Astrocyte (in vitro differentiated cells and primary cell): ENCODE results near the gene SEMA3A. TPM values are rescaled to one million over a fixed set of nuclear protein-coding genes. Genes with fewer than 3 reads are reported as not detected.

ENCODE experiments used
- DNase-seq: peaks from one replicate; pipeline ENCODE4 v3.0.0-alpha.2; 2010; ENCODE audit warnings: low read depth
- FAIRE-seq: peaks from 2 replicates; lab custom pipeline; 2011; peaks lifted over from hg19 to GRCh38; lab: Jason Lieb, UNC
- H2AFZ ChIP-seq: 2 replicates; pipeline ENCODE4 v1.6.0; 2012; ENCODE audit warnings: low read depth, low read length, inconsistent platforms
- H3K27ac ChIP-seq: 2 replicates; pipeline ENCODE4 v1.5.1; 2011; ENCODE audit warnings: low read depth, low read length, inconsistent platforms
- H3K27me3 ChIP-seq: 2 replicates; pipeline ENCODE4 v1.6.0; 2011; ENCODE audit warnings: low read length, inconsistent platforms; ENCODE audit not compliant: insufficient read depth
- H3K36me3 ChIP-seq: 2 replicates; pipeline ENCODE4 v1.5.1; 2011; ENCODE audit warnings: low read length, inconsistent platforms; ENCODE audit not compliant: insufficient read depth
- H3K4me1 ChIP-seq: 2 replicates; pipeline ENCODE4 v1.5.1; 2011; ENCODE audit warnings: low read length, inconsistent platforms; ENCODE audit not compliant: insufficient read depth
- H3K4me2 ChIP-seq: 2 replicates; pipeline ENCODE4 v1.6.0; 2012; ENCODE audit warnings: low read length, inconsistent platforms
- H3K4me3 ChIP-seq: 2 replicates; pipeline ENCODE4 v1.5.1; 2011; ENCODE audit warnings: low read depth, mild to moderate bottlenecking, low read length, inconsistent platforms; ENCODE audit not compliant: insufficient read depth
- H3K79me2 ChIP-seq: 2 replicates; pipeline ENCODE4 v1.6.0; 2012; ENCODE audit warnings: mild to moderate bottlenecking, low read length, inconsistent platforms; ENCODE audit not compliant: insufficient read depth
- H3K9ac ChIP-seq: 2 replicates; pipeline ENCODE4 v1.6.0; 2012; ENCODE audit warnings: mild to moderate bottlenecking, low read length, inconsistent platforms
- H3K9me3 ChIP-seq: 2 replicates; pipeline ENCODE4 v1.5.1; 2012; ENCODE audit warnings: low read depth, mild to moderate bottlenecking, low read length, inconsistent platforms; ENCODE audit not compliant: insufficient read depth
- H4K20me1 ChIP-seq: 2 replicates; pipeline ENCODE4 v1.6.0; 2012; ENCODE audit warnings: low read length, inconsistent platforms; ENCODE audit not compliant: insufficient read depth
- H3K27ac Mint-ChIP-seq: one replicate; pipeline ENCODE4 v1.8.0; 2021; ENCODE audit warnings: mild to moderate bottlenecking, mixed read lengths; ENCODE audit not compliant: unreplicated experiment
- H3K27me3 Mint-ChIP-seq: one replicate; pipeline ENCODE4 v1.8.0; 2021; ENCODE audit warnings: low read depth, mixed read lengths; ENCODE audit not compliant: unreplicated experiment
- H3K36me3 Mint-ChIP-seq: one replicate; pipeline ENCODE4 v1.8.0; 2021; ENCODE audit warnings: low read depth, mixed read lengths; ENCODE audit not compliant: unreplicated experiment
- H3K4me1 Mint-ChIP-seq: one replicate; pipeline ENCODE4 v1.8.0; 2021; ENCODE audit warnings: low read depth, mixed read lengths; ENCODE audit not compliant: unreplicated experiment
- H3K4me3 Mint-ChIP-seq: one replicate; pipeline ENCODE4 v1.8.0; 2021; ENCODE audit warnings: mild to moderate bottlenecking, moderate library complexity, mixed read lengths; ENCODE audit not compliant: unreplicated experiment
- H3K9me3 Mint-ChIP-seq: one replicate; pipeline ENCODE4 v1.8.0; 2021; ENCODE audit warnings: mild to moderate bottlenecking, mixed read lengths; ENCODE audit not compliant: unreplicated experiment
- EZH2 ChIP-seq: IDR thresholded peaks from 2 replicates; pipeline ENCODE4 v1.6.1; 2012; ENCODE audit warnings: mild to moderate bottlenecking, low read length, inconsistent platforms; ENCODE audit not compliant: insufficient read depth
- total RNA-seq: library from RNA; stranded (reverse); gene quantifications from 2 replicates; pipeline ENCODE4 v1.2.1, GENCODE V29; 2021
- TF ChIP-seq, protein P1 (sequence below): IDR thresholded peaks from 2 replicates; pipeline ENCODE4 v1.5.1; 2011; ENCODE audit warnings: low read depth, mild to moderate bottlenecking, inconsistent platforms, low read length, moderate library complexity; ENCODE audit not compliant: insufficient read depth

SEMA3A gene
- total RNA-seq, 1 donor from 2014 or later: 31.3 TPM

DNA sequence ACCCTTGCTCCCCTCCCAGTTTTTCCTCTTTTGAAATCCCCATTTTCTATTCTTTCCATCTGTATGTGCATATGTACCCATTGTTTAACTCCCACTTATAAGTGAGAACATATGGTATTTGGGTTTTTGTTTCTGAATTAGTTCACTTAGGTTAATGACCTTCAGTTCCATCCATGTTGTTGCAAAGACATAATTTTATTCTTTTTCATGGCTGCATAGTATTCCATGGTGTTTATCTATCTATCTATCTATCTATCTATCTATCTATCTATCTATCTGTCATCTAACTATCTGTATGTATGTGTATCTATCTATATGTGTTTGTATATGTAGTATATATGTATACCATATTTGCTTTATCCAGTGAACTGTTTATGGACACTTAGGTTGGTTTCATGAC, 281.4 kb downstream of the SEMA3A start:
- H3K9me3 Mint-ChIP-seq: no peaks in the 10 kb centered on the region
- Histone ChIP-seq H3K4me2 (no peak overlapping the region), H3K4me3 (no peak overlapping the region), H3K4me1 (no peaks in the 10 kb centered on the region), H2AFZ (no peak overlapping the region), H3K36me3 (no peaks in the 10 kb centered on the region), H3K27ac (no peak overlapping the region), H3K9me3 (no peaks in the 10 kb centered on the region), H3K9ac (no peak overlapping the region), H4K20me1 (no peaks in the 10 kb centered on the region), H3K27me3 (no peaks in the 10 kb centered on the region), H3K79me2 (no peaks in the 10 kb centered on the region)
- H3K27me3 Mint-ChIP-seq: no peaks in the 10 kb centered on the region
- H3K27ac Mint-ChIP-seq: no peak overlapping the region
- H3K4me3 Mint-ChIP-seq: no peak overlapping the region
- DNase-seq: no peak
- no peaks in the 10 kb centered on the region for H3K36me3 Mint-ChIP-seq
- H3K4me1 Mint-ChIP-seq: no peaks in the 10 kb centered on the region
- FAIRE-seq: no peak
- no peak for TF ChIP-seq EZH2
- TF ChIP-seq, protein P1, sequence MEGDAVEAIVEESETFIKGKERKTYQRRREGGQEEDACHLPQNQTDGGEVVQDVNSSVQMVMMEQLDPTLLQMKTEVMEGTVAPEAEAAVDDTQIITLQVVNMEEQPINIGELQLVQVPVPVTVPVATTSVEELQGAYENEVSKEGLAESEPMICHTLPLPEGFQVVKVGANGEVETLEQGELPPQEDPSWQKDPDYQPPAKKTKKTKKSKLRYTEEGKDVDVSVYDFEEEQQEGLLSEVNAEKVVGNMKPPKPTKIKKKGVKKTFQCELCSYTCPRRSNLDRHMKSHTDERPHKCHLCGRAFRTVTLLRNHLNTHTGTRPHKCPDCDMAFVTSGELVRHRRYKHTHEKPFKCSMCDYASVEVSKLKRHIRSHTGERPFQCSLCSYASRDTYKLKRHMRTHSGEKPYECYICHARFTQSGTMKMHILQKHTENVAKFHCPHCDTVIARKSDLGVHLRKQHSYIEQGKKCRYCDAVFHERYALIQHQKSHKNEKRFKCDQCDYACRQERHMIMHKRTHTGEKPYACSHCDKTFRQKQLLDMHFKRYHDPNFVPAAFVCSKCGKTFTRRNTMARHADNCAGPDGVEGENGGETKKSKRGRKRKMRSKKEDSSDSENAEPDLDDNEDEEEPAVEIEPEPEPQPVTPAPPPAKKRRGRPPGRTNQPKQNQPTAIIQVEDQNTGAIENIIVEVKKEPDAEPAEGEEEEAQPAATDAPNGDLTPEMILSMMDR: no peak

DNA sequence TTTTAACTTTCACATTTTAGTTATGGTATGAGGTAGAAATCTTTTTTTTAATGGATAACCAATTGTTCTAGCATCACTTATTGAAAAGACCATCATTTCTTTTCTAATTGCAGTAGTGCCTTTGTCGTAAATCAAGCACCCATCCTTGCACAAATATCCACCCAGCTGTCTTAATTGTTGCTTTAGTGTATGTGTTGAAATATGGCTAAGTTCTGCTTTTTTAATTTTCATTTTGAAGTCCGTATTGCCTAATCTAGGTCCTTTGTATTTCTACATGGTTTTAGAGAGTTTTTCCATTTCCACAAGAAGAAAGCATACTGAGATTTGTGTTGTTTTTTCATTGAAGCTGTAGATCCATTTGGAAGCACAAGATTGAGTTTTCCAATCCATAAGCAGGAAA, 286.1 kb downstream of the SEMA3A start:
- no peaks in the 10 kb centered on the region for H3K9me3 Mint-ChIP-seq
- H3K4me3 Mint-ChIP-seq: no peak overlapping the region
- H3K4me2 ChIP-seq: no peak overlapping the region
- no peaks in the 10 kb centered on the region for H3K36me3 ChIP-seq
- no peaks in the 10 kb centered on the region for H3K27me3 Mint-ChIP-seq
- no peaks in the 10 kb centered on the region for H3K9me3 ChIP-seq
- no peaks in the 10 kb centered on the region for H3K27me3 ChIP-seq
- no peak overlapping the region for H3K27ac ChIP-seq
- H3K4me1 ChIP-seq: no peaks in the 10 kb centered on the region
- H2AFZ ChIP-seq: no peak overlapping the region
- DNase-seq: no peak
- no peak overlapping the region for H3K4me3 ChIP-seq
- no peaks in the 10 kb centered on the region for H3K79me2 ChIP-seq
- no peaks in the 10 kb centered on the region for H3K36me3 Mint-ChIP-seq
- no peak overlapping the region for H3K9ac ChIP-seq
- TF ChIP-seq, protein P1: no peak
- no peak for TF ChIP-seq EZH2
- H3K4me1 Mint-ChIP-seq: no peaks in the 10 kb centered on the region
- no peak overlapping the region for H3K27ac Mint-ChIP-seq
- H4K20me1 ChIP-seq: no peaks in the 10 kb centered on the region
- FAIRE-seq: no peak
